NCI-H345 treated with DMSO at 0.1 percent for 48 hours (cell line): ENCODE measurements around the gene ADD3.
"Not testable (repeated sequence)": the region's sequence is repeated elsewhere in the genome, so short reads cannot be mapped to it uniquely, and the experiment has no call there.

ENCODE experiments used
- DNase-seq: peaks from one replicate; lab custom pipeline; 2025; ENCODE audit not compliant: unreplicated experiment; lab: John Stamatoyannopoulos, UW

ADD3 gene

DNA sequence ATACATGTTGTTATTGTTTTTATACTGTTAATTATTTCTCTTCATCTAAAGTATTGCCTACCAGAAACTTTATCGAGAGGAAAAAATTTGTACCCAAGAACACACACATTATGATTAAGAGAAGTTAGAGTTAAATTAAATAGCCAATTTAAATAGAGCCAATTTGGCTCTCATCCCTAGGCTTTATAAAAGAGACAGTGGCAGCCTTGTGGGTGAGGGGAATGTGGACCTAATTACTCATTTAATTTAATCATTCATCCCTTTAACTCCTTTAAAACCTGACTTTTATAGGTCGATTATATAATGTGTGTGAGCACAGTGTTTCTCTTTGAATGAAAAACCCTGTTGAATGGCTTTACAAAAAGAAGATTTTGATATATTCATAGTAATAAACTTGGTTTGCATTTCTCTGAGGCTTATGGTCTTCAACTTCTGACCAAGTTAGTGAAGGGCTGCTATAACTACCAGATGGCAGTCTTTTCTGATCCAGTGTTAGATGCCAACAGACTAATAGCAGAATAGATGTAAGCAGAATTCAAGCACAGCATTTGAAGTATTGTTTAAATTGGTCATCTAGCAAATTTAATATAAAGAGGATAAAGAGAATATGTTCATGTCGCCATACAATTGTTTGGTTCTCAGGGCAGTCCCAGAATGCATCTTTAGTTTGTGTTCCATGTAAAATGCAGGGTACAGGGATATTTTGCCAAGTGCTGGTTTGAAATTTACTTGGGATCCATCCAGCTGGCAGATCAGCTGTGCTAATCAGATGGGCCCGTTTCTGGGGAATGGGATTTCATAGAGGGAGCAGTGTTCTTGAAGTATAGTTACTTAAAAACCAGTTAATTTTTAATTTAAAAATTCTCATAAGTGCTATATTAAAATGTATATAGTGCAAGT is 25.3 kb downstream of the ADD3 start:
- DNase-seq: no peak

DNA sequence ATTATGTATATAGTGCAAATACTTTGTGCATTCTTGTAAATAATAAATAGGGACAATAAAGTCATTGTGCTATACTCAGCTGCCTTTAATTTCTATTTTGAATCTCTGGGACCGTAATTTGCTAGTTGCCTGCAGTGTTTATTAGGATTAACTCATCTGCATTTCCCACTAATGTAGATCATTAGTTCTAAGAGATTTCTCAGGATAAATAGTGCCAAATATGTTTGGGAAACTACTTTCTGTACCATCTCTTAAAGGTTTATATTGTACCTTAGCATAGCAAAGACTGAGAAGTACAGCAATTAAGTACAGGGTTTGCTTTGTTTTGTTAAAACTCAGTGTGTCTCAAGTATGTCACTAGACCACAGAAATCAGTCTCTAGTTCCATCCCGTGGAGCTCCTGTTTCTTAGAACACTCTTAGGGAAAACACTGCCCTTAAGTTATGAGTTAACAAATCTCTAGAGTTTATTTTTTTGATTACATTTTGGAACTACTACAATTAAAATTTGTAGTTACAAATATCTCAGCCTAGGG is 26.0 kb downstream of the ADD3 start:
- no peak for DNase-seq

DNA sequence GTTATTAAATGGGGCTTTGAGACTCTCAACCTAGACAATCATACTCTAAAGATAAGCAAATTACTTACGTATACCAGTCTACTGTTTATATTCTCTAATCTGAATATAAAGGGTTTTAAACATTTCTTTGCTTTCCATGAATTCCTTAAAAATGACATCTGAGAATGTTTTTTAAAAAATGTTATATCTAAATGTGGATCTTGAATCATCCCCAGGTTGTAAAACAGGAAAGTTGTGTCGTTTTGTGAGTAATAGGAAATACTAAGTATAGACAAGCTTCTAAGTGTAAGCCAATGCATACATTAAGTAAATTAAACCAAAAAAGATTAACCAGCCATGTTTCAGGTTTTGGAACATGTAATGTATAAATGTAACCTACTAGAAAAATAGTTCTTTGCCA is 26.8 kb downstream of the ADD3 start:
- DNase-seq: no peak

DNA sequence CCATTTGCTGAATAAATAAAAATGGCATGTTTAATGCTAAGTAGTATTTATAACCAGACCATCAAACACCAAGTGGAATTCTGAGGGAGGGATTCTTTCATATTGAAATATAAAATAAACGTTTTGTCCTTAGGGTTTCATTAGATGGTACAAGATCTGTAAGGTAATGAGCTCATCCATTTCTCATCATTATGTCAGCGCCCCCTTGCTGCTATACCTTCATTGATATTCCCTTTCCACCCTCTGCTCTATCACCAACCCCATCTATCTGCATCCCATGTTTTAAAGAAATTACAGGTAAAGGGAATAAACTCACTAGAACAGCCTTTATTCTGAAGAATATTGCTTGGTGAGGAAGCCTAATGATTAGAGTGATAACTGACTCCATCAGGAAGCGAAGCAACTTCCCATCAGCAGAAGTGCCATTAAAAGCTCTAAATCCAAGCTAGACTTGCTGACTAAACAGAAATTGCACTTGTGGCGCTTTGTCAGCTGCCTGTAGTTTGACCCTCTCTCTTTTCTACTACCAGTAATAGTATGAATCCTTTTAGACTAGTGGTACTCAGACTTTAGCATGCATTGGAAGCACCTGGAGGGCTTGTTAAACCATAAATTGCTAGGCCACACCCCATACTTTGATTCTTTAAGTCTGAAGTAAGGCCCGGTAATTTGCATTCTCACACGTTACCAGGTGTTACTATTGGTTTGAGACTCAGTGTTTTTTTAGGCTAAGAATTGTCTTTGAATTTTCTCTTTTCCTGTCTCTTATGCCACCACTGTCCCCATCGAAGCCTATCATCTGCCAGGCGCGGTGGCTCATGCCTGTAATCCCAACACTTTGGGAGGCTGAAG is 27.5 kb downstream of the ADD3 start:
- no peak for DNase-seq

- DNase-seq: no peak
Measured at GRCh38 chr10:110036640-110037039, 28.9 kb downstream of the ADD3 start.

DNA sequence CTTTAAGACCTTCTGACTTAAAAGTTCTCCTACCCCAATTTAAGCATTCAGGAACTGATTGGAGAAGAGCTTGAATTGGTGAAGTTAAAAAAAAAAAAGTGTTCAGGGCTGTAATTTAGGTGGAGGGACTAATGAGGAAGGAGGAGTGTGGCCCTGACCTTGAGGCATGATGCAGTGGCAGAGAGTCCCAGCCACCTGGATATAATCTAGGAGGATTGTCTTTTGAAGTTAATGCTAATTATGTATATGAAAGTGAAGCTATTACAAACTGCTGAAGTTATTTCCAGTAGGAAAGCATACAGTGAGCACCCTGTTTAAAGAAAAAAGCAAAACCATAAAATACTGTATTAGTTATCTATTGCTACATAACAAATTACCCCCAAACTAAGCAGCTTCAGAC is 31.5 kb downstream of the ADD3 start:
- DNase-seq: no peak

DNA sequence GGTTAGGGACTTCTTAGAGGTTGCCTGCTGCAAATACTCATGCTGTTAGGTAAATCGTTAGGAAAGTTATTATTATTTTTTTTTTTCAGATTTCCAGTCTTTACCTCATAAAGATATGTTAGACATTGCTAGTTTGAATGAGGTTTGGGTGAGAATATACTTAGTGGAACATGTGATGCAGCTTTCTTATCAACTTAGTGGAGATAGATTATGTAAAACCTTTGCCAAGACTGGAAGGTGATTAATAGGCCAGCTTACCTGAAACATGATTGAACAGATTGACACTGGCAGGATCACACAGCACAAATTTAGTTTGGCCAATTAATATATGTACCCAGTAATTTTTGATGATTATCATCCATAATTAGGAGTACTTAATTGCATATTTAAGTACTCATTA is 32.3 kb downstream of the ADD3 start:
- no peak for DNase-seq

GRCh38 chr10:110040767-110041478 is 33.1 kb downstream of the ADD3 start:
- no peak for DNase-seq

- DNase-seq: no peak
Measured at GRCh38 chr10:110041479-110041829, 33.7 kb downstream of the ADD3 start.

DNA sequence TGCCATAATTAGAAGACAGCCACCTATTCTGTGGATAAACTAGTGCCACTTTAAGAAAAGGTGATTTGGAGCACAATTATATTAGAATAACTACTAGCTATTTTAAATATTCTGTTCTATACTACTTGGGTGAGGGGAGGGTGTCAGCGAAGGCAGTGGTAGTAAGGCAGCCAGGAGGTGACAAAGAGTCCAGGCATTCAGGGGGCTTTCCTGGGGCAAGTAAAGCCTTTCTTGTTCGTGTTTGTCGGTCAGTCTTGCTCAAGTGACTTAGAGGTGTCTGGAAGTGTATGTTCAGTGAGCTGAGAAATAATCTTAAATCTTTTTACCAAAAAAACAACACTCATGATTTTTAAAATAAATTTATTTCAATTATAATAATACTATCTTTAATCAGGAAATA is 34.4 kb downstream of the ADD3 start:
- DNase-seq: no peak

DNA sequence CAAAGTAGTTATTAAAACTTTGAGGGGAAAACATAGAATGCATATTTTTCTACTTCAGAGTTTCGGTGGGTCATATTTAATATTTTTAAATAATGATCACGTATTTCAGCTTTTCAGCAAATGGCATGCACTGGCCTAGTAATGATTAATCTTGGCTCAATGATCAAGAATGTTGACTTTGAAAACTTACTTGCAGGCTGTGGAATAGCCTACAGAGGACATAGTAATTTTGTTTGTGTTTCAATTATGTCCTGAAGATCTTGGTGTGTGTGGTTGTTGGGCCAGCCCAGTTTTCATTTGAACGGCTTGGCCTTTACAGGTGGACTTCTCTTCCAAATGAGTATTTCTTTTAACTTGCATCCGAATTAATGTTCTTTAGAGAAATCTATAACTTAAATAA is 35.1 kb downstream of the ADD3 start:
- DNase-seq: no peak

DNA sequence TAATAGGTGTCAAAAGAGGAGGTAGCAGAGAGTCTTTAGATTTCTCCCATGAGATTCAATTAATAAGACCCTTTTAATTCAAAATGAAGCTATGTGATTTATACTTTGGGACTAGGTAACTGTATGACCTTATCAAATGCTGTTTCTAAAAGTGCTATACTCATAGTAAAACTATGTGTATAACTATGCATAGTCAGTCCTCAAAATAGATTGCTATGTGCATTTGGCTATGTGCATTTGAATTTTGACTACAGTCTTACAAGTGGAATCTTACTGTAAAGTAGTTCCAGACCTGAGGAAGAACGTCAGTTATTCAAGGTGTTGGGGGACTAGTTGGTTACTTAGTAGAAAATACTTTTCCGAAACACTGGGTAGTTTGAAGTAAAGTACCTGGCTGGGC is 36.9 kb downstream of the ADD3 start:
- no peak for DNase-seq

DNA sequence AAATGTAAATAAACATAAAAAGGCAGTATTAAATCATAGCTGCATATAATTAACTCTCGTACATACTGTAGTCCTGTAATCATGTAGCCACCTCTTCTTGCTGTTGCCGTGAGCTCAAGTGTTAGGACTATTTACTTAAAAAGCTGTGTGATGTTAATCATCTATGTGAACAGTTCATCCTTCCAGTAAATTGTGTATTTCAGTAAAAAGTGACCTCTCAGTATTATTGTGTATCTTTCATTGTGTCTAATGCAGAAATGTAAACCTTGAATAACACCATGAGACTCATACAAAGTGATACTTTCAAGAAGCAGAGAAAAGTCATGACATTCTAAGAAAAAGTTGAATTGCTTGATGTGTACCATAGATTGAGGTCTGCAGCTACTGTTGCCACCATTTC is 38.0 kb downstream of the ADD3 start:
- DNase-seq: no peak

- DNase-seq: not testable (repeated sequence)
Measured at GRCh38 chr10:110048145-110048544, 40.4 kb downstream of the ADD3 start.

DNA sequence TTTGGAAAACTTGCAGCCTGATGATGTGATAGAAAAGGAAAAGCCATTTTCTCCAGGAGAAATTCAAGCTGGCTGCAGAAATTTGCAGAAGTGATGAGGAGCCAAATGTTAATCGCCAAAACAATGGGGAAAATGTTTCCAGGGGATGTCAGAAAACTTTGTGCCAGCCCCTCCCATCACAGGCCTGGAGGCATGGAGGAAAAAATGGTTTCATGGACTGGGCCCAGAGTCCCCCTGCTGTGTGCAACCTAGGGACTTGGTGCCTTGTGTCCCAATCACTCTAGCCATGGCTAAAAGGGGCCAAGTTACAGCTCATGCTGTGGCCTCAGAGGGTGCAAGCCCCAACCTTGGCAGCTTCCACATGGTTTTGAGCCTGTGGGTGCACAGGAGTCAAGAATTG is 41.0 kb downstream of the ADD3 start:
- no peak for DNase-seq

DNA sequence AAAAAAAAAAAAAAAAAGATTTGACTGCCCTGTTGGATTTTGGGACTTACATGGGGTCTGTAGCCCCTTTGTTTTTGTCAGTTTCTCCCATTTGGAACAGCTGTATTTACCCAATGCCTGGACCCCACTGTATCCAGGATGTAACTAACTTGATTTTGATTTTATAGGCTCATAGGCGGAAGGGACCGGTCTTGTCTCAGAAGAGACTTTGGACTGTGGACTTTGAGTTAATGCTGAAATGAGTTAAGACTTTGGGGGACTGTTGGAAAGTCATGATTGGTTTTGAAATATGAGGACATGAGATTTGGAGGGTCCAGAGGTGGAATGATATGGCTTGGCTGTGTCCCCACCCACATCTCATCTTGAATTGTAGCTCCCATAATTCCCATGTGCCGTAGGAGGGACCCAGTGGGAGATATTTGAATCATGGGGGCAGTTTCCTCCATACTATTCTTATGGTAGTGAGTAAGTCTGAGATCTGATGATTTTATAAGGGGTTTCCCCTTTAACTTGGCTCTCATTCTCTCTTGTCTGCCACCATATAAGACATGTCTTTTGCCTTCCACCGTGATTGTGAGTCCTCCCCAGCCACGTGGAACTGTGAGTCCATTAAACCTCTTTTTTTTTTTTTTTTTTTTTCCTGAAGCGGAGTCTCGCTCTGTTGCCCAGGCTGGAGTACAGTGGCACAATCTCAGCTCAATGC is 42.3 kb downstream of the ADD3 start:
- not testable (repeated sequence) for DNase-seq

- no peak for DNase-seq
Measured at GRCh38 chr10:110051487-110051886, 43.7 kb downstream of the ADD3 start.

GRCh38 chr10:110052916-110053315 is 45.1 kb downstream of the ADD3 start:
- DNase-seq: no peak

DNA sequence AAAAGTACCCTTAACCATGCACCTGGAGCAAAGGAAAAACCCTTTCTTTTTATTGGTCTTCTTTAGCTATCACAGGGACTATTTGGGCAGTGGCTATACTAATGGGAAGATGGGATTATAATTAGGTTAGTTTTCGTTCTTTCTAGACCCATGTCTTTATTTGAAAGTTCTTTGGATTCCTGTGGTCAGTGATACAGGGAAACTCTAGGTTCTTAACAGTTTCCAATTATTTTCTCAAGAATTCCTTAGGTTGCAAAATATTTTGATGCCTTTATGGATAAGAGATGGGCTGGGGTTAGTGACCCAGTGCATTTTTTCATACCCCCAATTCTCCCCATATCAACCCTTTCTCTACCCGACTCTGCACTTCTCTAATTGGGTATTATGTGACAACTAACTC is 49.0 kb downstream of the ADD3 start:
- DNase-seq: no peak

GRCh38 chr10:110057456-110057855 is 49.7 kb downstream of the ADD3 start:
- DNase-seq: no peak

- DNase-seq: no peak
Measured at GRCh38 chr10:110058212-110058611, 50.4 kb downstream of the ADD3 start.
